ENCODE results near the gene UNC80. TPM values are rescaled to one million over a fixed set of nuclear protein-coding genes. Genes with fewer than 3 reads are reported as not detected.

UNC80 gene
- polyA plus RNA-seq, 2 of the 4 experiments (the other 2 are of a cell fraction): not detected

DNA sequence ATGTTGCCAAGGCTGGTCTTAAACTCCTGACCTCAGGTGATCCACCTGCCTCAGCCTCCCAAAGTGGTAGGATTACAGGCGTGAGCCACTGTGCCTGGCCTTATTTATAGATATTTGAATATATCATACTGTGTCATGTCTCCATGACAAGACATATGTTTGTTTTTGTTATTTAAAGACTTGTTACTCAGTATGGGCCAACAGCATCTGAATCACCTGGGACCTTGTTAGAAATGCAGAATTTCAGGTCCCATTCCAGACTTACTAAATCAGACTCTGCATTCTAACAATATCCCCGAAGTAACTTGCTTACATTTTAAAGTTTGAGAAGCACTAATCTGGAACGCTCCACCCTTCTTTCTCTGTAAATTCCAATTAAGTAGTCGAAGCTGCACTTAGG, 264.0 kb downstream of the UNC80 start (continued):
- TF ChIP-seq ESRRA (IDR thresholded peaks at IDR 0.05; ENCODE audit: borderline replicate concordance, low read length): no peak
- TF ChIP-seq, protein P1, sequence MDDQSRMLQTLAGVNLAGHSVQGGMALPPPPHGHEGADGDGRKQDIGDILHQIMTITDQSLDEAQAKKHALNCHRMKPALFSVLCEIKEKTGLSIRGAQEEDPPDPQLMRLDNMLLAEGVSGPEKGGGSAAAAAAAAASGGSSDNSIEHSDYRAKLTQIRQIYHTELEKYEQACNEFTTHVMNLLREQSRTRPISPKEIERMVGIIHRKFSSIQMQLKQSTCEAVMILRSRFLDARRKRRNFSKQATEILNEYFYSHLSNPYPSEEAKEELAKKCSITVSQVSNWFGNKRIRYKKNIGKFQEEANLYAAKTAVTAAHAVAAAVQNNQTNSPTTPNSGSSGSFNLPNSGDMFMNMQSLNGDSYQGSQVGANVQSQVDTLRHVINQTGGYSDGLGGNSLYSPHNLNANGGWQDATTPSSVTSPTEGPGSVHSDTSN (IDR thresholded peaks at IDR 0.05): no peak

DNA sequence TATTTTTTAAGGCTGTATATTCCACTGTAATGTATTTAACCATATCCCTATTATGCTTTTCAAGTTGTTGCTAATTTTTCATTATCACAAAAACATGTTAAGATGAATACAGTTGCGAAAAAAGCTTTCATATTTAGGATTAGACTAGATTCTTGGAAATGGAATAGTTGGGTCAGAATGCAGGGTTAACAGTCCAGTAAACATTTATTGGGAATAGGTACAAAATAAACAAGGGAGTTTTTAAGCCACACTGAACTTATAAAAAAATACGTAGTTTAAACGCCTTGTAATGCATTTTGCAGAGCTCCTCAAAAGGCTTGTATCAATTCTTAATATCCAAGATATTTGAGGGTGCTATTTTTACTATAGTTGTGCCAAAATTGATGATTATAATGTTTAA, 266.4 kb downstream of the UNC80 start:
- ChIA-PET CTCF (interaction anchor here (1.0 kb wide), 1 partner anchor 13 kb away, joined by 4 read pairs; no protein-coding TSS in a partner anchor), POLR2A (no interaction called here)
- no peak overlapping the region for H3K27ac ChIP-seq
- TF ChIP-seq SREBF2 (IDR thresholded peaks at IDR 0.05) (no peak), FOSB (CRISPR knock-in tag; IDR thresholded peaks at IDR 0.05) (no peak), ESRRA (IDR thresholded peaks at IDR 0.05; ENCODE audit: borderline replicate concordance, low read length) (no peak), ZFP36 (IDR thresholded peaks at IDR 0.05; ENCODE audit: borderline replicate concordance, partially characterized antibody) (no peak), HDAC2 (IDR thresholded peaks at IDR 0.05) (no peak), JUNB (IDR thresholded peaks at IDR 0.05) (no peak), TP53 (CRISPR knock-in tag; IDR thresholded peaks at IDR 0.05) (no peak)
- TF ChIP-seq, protein P2, sequence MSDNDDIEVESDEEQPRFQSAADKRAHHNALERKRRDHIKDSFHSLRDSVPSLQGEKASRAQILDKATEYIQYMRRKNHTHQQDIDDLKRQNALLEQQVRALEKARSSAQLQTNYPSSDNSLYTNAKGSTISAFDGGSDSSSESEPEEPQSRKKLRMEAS (IDR thresholded peaks at IDR 0.05): no peak
- TF ChIP-seq, protein P3, sequence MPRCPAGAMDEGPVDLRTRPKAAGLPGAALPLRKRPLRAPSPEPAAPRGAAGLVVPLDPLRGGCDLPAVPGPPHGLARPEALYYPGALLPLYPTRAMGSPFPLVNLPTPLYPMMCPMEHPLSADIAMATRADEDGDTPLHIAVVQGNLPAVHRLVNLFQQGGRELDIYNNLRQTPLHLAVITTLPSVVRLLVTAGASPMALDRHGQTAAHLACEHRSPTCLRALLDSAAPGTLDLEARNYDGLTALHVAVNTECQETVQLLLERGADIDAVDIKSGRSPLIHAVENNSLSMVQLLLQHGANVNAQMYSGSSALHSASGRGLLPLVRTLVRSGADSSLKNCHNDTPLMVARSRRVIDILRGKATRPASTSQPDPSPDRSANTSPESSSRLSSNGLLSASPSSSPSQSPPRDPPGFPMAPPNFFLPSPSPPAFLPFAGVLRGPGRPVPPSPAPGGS (IDR thresholded peaks at IDR 0.05): no peak
- TF ChIP-seq, protein P4, sequence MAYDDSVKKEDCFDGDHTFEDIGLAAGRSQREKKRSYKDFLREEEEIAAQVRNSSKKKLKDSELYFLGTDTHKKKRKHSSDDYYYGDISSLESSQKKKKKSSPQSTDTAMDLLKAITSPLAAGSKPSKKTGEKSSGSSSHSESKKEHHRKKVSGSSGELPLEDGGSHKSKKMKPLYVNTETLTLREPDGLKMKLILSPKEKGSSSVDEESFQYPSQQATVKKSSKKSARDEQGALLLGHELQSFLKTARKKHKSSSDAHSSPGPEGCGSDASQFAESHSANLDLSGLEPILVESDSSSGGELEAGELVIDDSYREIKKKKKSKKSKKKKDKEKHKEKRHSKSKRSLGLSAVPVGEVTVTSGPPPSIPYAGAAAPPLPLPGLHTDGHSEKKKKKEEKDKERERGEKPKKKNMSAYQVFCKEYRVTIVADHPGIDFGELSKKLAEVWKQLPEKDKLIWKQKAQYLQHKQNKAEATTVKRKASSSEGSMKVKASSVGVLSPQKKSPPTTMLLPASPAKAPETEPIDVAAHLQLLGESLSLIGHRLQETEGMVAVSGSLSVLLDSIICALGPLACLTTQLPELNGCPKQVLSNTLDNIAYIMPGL (CRISPR knock-in tag; IDR thresholded peaks at IDR 0.05; ENCODE audit: borderline replicate concordance): no peak
- ATAC-seq (no peak), DNase-seq (ENCODE audit: low read depth in 1 of 2, low spot score in 1 of 2) (no peak), FAIRE-seq (no peak)
- H3K9me3 ChIP-seq: no peaks in the 10 kb centered on the region
- H3K4me1 ChIP-seq: no peaks in the 10 kb centered on the region
- WGBS (ENCODE audit: missing lambda C conversion rate): 90% methylated on average over 3 of the region's 3 CpGs
- no peak overlapping the region for H3K4me2 ChIP-seq
- no peak overlapping the region for H3K4me3 ChIP-seq

DNA sequence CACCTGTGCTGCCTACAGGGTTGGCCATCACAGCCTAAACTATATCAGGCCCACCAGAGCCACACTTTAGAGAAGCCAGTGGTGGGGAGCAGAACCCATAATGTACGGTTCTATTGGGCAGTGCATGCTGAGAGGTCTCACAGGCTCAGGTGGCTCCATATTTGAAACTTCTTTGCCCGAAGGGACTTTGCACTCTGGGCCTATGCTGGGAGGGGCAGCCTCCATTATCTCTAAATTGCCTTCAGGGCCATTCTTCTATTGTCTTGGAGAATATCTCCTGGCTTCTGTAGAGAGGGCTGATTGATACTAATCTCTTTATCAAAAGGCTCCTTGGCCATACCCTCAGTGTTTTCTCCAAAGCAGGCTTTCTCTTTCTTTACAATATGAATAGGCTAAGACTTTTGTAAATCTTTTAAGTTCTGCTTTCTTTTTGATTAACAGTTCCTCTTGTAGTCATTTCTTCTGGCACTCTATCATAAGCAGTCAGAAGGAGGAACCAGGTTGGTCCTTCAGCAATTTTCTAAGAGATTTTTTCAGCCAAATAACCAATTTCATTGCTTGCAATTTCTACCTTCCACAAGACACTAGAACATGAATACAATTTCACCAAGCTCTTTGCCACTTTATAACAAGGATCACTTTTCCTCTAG, 275.3 kb downstream of the UNC80 start:
- peaks cover 13% of the 10 kb centered on the region; the same call in 1 of the 3 replicates for H3K9me3 ChIP-seq
- H3K27ac ChIP-seq: no peak overlapping the region
- no peak overlapping the region for H3K4me3 ChIP-seq
- TF ChIP-seq FOXS1 (CRISPR knock-in tag; IDR thresholded peaks at IDR 0.05): no peak
- no peak for TF ChIP-seq MAFK (IDR thresholded peaks at IDR 0.05; ENCODE audit: partially characterized antibody)
- no peak for TF ChIP-seq EHF (CRISPR knock-in tag; IDR thresholded peaks at IDR 0.05)
- TF ChIP-seq RCOR1 (IDR thresholded peaks at IDR 0.05; ENCODE audit: low read depth, low read length): no peak
- TF ChIP-seq, protein P3 (IDR thresholded peaks at IDR 0.05): no peak
- TF ChIP-seq, protein P5, sequence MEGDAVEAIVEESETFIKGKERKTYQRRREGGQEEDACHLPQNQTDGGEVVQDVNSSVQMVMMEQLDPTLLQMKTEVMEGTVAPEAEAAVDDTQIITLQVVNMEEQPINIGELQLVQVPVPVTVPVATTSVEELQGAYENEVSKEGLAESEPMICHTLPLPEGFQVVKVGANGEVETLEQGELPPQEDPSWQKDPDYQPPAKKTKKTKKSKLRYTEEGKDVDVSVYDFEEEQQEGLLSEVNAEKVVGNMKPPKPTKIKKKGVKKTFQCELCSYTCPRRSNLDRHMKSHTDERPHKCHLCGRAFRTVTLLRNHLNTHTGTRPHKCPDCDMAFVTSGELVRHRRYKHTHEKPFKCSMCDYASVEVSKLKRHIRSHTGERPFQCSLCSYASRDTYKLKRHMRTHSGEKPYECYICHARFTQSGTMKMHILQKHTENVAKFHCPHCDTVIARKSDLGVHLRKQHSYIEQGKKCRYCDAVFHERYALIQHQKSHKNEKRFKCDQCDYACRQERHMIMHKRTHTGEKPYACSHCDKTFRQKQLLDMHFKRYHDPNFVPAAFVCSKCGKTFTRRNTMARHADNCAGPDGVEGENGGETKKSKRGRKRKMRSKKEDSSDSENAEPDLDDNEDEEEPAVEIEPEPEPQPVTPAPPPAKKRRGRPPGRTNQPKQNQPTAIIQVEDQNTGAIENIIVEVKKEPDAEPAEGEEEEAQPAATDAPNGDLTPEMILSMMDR (IDR thresholded peaks at IDR 0.05): no peak
- no peak for TF ChIP-seq ZNF302 (CRISPR knock-in tag; IDR thresholded peaks at IDR 0.05)
- no peak for TF ChIP-seq JUN (IDR thresholded peaks at IDR 0.05)
- TF ChIP-seq KDM1A (IDR thresholded peaks at IDR 0.05; ENCODE audit: low read depth): no peak
- TF ChIP-seq EP300 (IDR thresholded peaks at IDR 0.05): no peak
- TF ChIP-seq GATA3 (IDR thresholded peaks at IDR 0.05; ENCODE audit: borderline replicate concordance): no peak
- no peak for TF ChIP-seq CHD4 (IDR thresholded peaks at IDR 0.05; ENCODE audit: borderline replicate concordance)
- TF ChIP-seq ZFP36 (IDR thresholded peaks at IDR 0.05; ENCODE audit: borderline replicate concordance, partially characterized antibody): no peak
- no peak for TF ChIP-seq PHF8 (IDR thresholded peaks at IDR 0.05; ENCODE audit: borderline replicate concordance, low read depth)
- no peak for TF ChIP-seq HOXB5 (CRISPR knock-in tag; IDR thresholded peaks at IDR 0.05)
- TF ChIP-seq ZC3H11A (IDR thresholded peaks at IDR 0.05): no peak
- CTCF ChIA-PET: no interaction called here
- DNase-seq (ENCODE audit: low read depth in 1 of 2, low spot score in 1 of 2): no peak
- H3K4me2 ChIP-seq: no peak overlapping the region
- FAIRE-seq: no peak
- no peak for ATAC-seq
- no peaks in the 10 kb centered on the region for H3K4me1 ChIP-seq
- 90% methylated on average over 1 of the region's 2 CpGs for WGBS (ENCODE audit: missing lambda C conversion rate)
- POLR2A ChIA-PET: interaction anchor here (0.6 kb wide), 1 partner anchor 14 kb away, joined by 3 read pairs; no protein-coding TSS in a partner anchor
